Stimulated activated CD4-positive, alpha-beta T cell treated with anti-CD3 and anti-CD28 coated beads, Interleukin-4, amount 100 ng/mL, for 24 hours (primary cell): ENCODE data around the gene GPR61.

Experiments used
- DNase-seq: peaks from one replicate; pipeline ENCODE4 v3.0.0-alpha.2; 2020

The GPR61 gene

GRCh38 chr1:109509176-109510134 lies 30.2 kb upstream of the GPR61 start, which contains the start of gene AMIGO1:
Gene AMIGO1, minus strand, starts transcription at chr1:109509727. Its CDS starts 815 bp downstream, at chr1:109508912.
- DNase-seq: peak; percentile 67

GRCh38 chr1:109513110-109513710 lies 26.5 kb upstream of the GPR61 start:
- no peak for DNase-seq

GRCh38 chr1:109514846-109515245 lies 24.8 kb upstream of the GPR61 start:
- no peak for DNase-seq

- no peak for DNase-seq
Observed at GRCh38 chr1:109516872-109517271, 22.8 kb upstream of the GPR61 start.

GRCh38 chr1:109517337-109517736 lies 22.3 kb upstream of the GPR61 start:
- no peak for DNase-seq

- DNase-seq: no peak
Observed at GRCh38 chr1:109521002-109521951, 18.4 kb upstream of the GPR61 start.

GRCh38 chr1:109522026-109522425 lies 17.6 kb upstream of the GPR61 start:
- DNase-seq: no peak

GRCh38 chr1:109523706-109524105 lies 16.0 kb upstream of the GPR61 start:
- DNase-seq: no peak

- DNase-seq: no peak
Observed at GRCh38 chr1:109527098-109527811, 12.4 kb upstream of the GPR61 start.

- DNase-seq: no peak
Observed at GRCh38 chr1:109527846-109528695, 11.6 kb upstream of the GPR61 start.

GRCh38 chr1:109528712-109529111 lies 11.0 kb upstream of the GPR61 start:
- no peak for DNase-seq

GRCh38 chr1:109529881-109530456 lies 9.7 kb upstream of the GPR61 start:
- no peak for DNase-seq

- no peak for DNase-seq
Observed at GRCh38 chr1:109530457-109531087, 9.1 kb upstream of the GPR61 start.

GRCh38 chr1:109531380-109531779 lies 8.3 kb upstream of the GPR61 start:
- DNase-seq: no peak

- DNase-seq: no peak
Observed at GRCh38 chr1:109531826-109532364, 7.8 kb upstream of the GPR61 start.

GRCh38 chr1:109532365-109533136 lies 7.1 kb upstream of the GPR61 start:
- peak; percentile 95 for DNase-seq

GRCh38 chr1:109534307-109534858 lies 5.3 kb upstream of the GPR61 start:
- no peak for DNase-seq

GRCh38 chr1:109535481-109535880 lies 4.2 kb upstream of the GPR61 start:
- DNase-seq: no peak

GRCh38 chr1:109535971-109536491 lies 3.6 kb upstream of the GPR61 start:
- no peak for DNase-seq
